CD4-positive, CD25-positive, alpha-beta regulatory T cell (primary cell): ENCODE measurements around the gene KIN. TPM values are rescaled to one million over a fixed set of nuclear protein-coding genes. Genes with fewer than 3 reads are reported as not detected.
"Not testable (repeated sequence)": the region's sequence is repeated elsewhere in the genome, so short reads cannot be mapped to it uniquely, and the experiment has no call there.

Source experiments
- ATAC-seq, 2 donors: fragments of 150-1000 bp; cut with Tn5 transposase; one replicate each; pipeline ENCODE4 v1.10.0; 2021; ENCODE audit warnings: low read depth in 2 of 2, moderate number of reproducible peaks in 2 of 2, moderate library complexity in 1 of 2
- DNase-seq, 3 donors: peaks; one replicate each; pipeline versions ENCODE4 v3.0.0 to v3.0.0-alpha.2; 2012 to 2022; ENCODE audit warnings: mixed read lengths in 1 of 3
- H3K27ac ChIP-seq: one replicate; pipeline ENCODE4 v1.7.0; 2013; ENCODE audit warnings: mild to moderate bottlenecking, low read length; ENCODE audit not compliant: insufficient read depth, poor library complexity, severe bottlenecking
- H3K27me3 ChIP-seq: one replicate; pipeline ENCODE4 v1.7.0; 2013; ENCODE audit warnings: low read length; ENCODE audit not compliant: control insufficient read depth, insufficient read depth
- H3K36me3 ChIP-seq: one replicate; pipeline ENCODE4 v1.7.0; 2013; ENCODE audit warnings: mild to moderate bottlenecking, low read length, moderate library complexity; ENCODE audit not compliant: control insufficient read depth, insufficient read depth
- H3K4me1 ChIP-seq: 2 replicates; pipeline ENCODE4 v1.7.0; 2013; ENCODE audit warnings: mild to moderate bottlenecking, low read length; ENCODE audit not compliant: insufficient read depth, control insufficient read depth, poor library complexity, severe bottlenecking
- H3K4me3 ChIP-seq: one replicate; pipeline ENCODE4 v1.7.0; 2013; ENCODE audit warnings: low read depth, mild to moderate bottlenecking, low read length, moderate library complexity
- H3K9me3 ChIP-seq, 2 experiments: 1 replicate in 1 of 2; 2 replicates in 1 of 2; pipeline ENCODE4 v1.7.0; 2013; ENCODE audit warnings: low read length in 2 of 2, mild to moderate bottlenecking in 1 of 2, moderate library complexity in 1 of 2; ENCODE audit not compliant: control insufficient read depth in 2 of 2
- H3K27ac Mint-ChIP-seq, 3 donors: one replicate each; pipeline ENCODE4 v1.8.0; 2020 to 2022; ENCODE audit warnings: mild to moderate bottlenecking in 3 of 3, mixed read lengths in 3 of 3, moderate library complexity in 2 of 3
- H3K27me3 Mint-ChIP-seq: one replicate; pipeline ENCODE4 v1.8.0; 2022; ENCODE audit warnings: mild to moderate bottlenecking, mixed read lengths
- H3K36me3 Mint-ChIP-seq: one replicate; pipeline ENCODE4 v1.8.0; 2020; ENCODE audit warnings: mixed read lengths
- H3K4me1 Mint-ChIP-seq, 4 donors: one replicate each; pipeline ENCODE4 v1.8.0; 2020 to 2022; ENCODE audit warnings: mixed read lengths in 4 of 4, mild to moderate bottlenecking in 1 of 4
- H3K4me3 Mint-ChIP-seq, 4 donors: one replicate each; pipeline ENCODE4 v1.8.0; 2020 to 2022; ENCODE audit warnings: mild to moderate bottlenecking in 4 of 4, mixed read lengths in 4 of 4, moderate library complexity in 3 of 4
- H3K9me3 Mint-ChIP-seq, 7 donors: one replicate each; pipeline ENCODE4 v1.8.0; 2020 to 2022; ENCODE audit warnings: mixed read lengths in 7 of 7, mild to moderate bottlenecking in 3 of 7, moderate library complexity in 2 of 7
- polyA plus RNA-seq, 4 donors: library from polyadenylated mRNA; unstranded; fragments of 300-500 nt; fragmentation: Illumina TruSeq; gene quantifications; one replicate each; pipeline ENCODE4 v1.2.3, GENCODE V29; 2021
- total RNA-seq: library from RNA; stranded (reverse); gene quantifications from one replicate; pipeline ENCODE4 v1.2.3, GENCODE V29; 2022

The KIN gene
- total and polyA plus RNA-seq, 5 donors from 2014 or later: 2.5 to 9.1 (median 5.5) TPM

DNA sequence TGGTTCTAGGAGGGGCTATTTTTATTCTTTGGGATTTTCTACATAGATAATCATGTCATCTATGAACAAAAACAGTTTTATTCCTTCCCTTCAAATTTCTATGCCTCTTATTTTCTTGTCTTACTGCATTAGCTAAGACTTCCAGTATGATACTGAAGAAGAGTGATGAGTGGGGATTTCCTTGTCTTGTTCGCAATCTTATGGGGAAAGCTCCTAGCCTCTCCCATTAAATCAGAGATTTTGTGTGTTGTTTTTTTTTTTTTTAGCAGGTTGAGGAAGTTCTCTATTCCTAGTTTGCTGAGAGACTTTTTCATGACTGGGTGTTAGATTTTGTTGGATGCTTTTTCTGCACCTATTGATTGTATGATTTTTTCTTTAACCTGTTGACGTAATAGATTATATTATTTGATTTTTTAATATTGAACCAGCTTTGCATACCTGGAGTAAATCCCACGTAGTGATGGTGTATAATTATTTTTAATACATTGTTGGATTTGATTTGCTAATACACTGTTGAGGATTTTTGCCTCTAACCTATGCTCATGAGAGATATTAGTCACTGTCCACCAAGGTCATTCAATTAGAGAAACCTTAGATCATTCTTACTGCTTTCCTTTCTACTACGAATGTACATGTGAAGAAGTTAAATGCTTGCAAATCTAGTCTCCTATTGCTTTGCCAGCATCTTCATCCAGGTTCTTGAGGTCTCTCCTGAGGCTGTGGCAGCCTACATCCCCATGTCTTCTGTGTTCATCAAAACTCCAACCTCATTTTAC lies 6.6 kb upstream of the KIN start:
- H3K27me3 ChIP-seq: no peaks in the 10 kb centered on the region
- H3K36me3 ChIP-seq: peaks cover 38% of the 10 kb centered on the region
- H3K4me3 ChIP-seq: no peak overlapping the region
- ATAC-seq (no peak), DNase-seq (no peak)
- peaks cover 44% of the 10 kb centered on the region for H3K36me3 Mint-ChIP-seq
- H3K9me3 ChIP-seq: no peaks in the 10 kb centered on the region
- peak overlapping the region in 1 of 4 donors; percentile 52 for H3K4me3 Mint-ChIP-seq
- H3K27me3 Mint-ChIP-seq: no peaks in the 10 kb centered on the region
- H3K4me1 ChIP-seq: peaks cover 14% of the 10 kb centered on the region
- no peak overlapping the region for H3K27ac ChIP-seq
- H3K27ac Mint-ChIP-seq: peak overlapping the region in 1 of 3 donors; percentile 58
- H3K4me1 Mint-ChIP-seq: peaks cover 48 to 72% (median 54%) of the 10 kb centered on the region in 4 donors
- no peaks in the 10 kb centered on the region for H3K9me3 Mint-ChIP-seq

DNA sequence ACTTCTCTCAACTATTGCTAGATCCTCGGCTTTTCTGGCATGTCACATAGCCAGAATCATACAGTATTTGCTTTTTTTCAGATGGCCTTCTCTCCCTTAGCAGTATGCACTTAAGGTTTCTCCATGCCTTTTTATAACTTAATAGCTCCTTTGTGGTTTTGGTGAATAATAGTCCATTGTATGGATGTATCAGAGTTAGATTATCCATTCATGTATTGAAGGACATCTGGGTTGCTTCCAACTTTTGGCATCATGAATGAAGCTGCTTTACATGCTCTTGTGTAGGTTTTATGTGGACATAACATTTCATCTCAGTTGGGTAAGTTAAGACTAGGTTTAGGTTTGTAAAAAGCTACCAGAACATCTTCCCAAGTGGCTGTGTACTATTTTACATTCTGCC lies 4.7 kb upstream of the KIN start:
- H3K9me3 ChIP-seq: no peaks in the 10 kb centered on the region
- Mint-ChIP-seq H3K4me1 (peaks cover 48 to 81% (median 56%) of the 10 kb centered on the region in 4 donors), H3K9me3 (no peaks in the 10 kb centered on the region), H3K27ac (peak overlapping the region in 1 of 3 donors; percentile 45), H3K27me3 (no peaks in the 10 kb centered on the region), H3K36me3 (peaks cover 40% of the 10 kb centered on the region), H3K4me3 (peak overlapping the region in 3 of 4 donors; percentile 13 to 62 (median 47))
- H3K36me3 ChIP-seq: peaks cover 21% of the 10 kb centered on the region
- H3K27ac ChIP-seq: no peak overlapping the region
- H3K4me1 ChIP-seq: peaks cover 25% of the 10 kb centered on the region
- ATAC-seq (no peak), DNase-seq (no peak)
- H3K4me3 ChIP-seq: peak overlapping the region; percentile 4
- no peaks in the 10 kb centered on the region for H3K27me3 ChIP-seq

DNA sequence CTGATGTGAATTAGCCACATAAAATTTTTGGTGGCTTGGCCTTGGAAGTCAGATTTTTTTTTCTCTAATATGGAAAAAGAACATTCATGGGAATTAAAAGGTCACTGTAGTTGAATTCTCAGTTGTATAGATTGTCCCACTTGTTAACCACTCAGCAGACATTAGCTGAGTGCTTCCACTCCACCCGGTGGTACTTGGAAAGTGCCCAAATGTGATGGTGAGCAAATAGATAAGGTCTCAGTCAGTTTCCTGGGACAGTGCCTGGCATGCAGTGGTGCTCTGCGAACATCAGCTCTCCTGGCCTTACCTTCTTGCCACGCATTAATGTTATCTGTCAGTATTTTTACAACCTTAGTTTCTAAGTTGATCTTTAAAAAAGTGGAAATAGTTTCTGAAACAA lies 1.6 kb upstream of the KIN start:
- Mint-ChIP-seq H3K36me3 (peaks cover 21% of the 10 kb centered on the region), H3K27ac (peak overlapping the region in 1 of 3 donors; percentile 34), H3K4me3 (no peak overlapping the region), H3K9me3 (no peaks in the 10 kb centered on the region), H3K4me1 (peaks cover 44 to 72% (median 47%) of the 10 kb centered on the region in 4 donors), H3K27me3 (no peaks in the 10 kb centered on the region)
- H3K36me3 ChIP-seq: peaks cover 9% of the 10 kb centered on the region
- H3K27me3 ChIP-seq: no peaks in the 10 kb centered on the region
- H3K27ac ChIP-seq: no peak overlapping the region
- no peak for ATAC-seq
- peak overlapping the region; percentile 93 for H3K4me3 ChIP-seq
- no peaks in the 10 kb centered on the region for H3K9me3 ChIP-seq
- no peak for DNase-seq
- peaks cover 44% of the 10 kb centered on the region for H3K4me1 ChIP-seq

DNA sequence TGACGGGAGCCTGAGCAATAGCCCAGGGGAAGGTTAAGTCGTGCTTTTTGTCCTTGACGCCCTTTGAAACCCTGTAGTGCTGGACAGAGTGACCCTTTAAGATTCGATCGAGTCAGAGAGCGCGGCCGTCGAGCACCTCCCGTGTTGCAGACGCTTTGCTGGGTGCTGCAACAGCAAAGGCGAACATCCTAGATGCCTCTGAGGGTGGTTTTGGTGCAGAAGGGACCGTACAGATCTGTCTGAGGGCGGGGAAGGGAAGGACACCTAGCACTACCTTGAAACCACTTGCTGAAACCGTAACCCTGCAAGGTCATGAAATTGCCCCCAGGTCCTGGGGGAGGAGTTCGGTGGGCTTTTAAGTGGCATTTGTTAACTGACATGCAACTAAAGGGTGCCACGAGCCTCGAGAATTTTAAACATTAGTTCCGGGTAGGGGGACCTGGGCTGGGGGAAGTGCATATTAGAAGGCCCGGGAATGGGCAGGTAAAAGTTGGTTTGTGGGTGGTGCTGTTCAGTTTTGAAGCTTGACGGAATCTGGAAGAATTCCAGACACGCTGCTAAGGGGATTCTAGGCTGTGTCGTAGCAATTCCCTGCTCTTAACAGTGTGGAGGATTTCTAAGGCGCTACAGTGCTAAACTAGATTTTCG lies 970 bp upstream of the KIN start:
- Histone ChIP-seq H3K27ac (peak overlapping the region; percentile 72), H3K4me1 (peaks cover 44% of the 10 kb centered on the region), H3K36me3 (peaks cover 10% of the 10 kb centered on the region), H3K4me3 (peak overlapping the region; percentile 93), H3K9me3 (no peaks in the 10 kb centered on the region), H3K27me3 (no peaks in the 10 kb centered on the region)
- H3K4me1 Mint-ChIP-seq: peaks cover 38 to 70% (median 43%) of the 10 kb centered on the region in 4 donors
- DNase-seq (no peak), ATAC-seq (no peak)
- no peaks in the 10 kb centered on the region for H3K27me3 Mint-ChIP-seq
- H3K36me3 Mint-ChIP-seq: peaks cover 21% of the 10 kb centered on the region
- H3K4me3 Mint-ChIP-seq: no peak overlapping the region
- no peaks in the 10 kb centered on the region for H3K9me3 Mint-ChIP-seq
- H3K27ac Mint-ChIP-seq: peak overlapping the region in 1 of 3 donors; percentile 81

DNA sequence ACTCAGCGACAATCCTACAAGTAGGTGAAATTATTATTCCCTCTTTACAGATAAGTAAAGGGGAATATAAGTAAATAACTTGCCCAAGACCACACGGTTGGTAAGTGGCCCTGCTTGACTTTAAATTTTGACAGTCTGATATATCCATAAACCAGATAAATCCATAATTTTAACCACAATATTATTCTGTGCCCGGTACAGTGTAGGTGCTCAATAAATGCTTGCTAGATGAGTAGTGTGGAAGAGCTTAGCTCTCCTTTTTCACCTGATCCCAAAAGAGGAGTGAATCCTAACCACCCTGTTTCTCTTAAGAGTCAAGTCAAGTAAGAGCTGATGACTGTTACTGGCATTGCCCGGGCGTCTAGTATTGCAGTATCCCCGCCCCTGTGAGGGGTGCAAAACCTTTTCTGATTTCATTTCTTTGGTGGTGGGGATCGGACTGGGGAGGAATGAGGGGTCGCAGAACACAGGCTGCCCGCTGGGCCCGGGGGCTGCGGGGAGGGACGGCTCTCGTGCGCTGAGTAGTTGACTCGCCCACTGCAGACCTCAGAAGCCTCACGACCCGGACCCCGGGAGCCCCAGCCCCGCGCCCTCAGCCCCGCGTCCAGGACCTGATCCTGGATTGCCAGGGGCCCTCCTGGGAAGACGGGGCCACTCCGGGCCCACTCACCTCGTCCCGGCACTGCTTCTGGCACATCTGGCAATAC lies 490 bp downstream of the KIN start:
- Mint-ChIP-seq H3K9me3 (no peaks in the 10 kb centered on the region), H3K27me3 (no peaks in the 10 kb centered on the region), H3K4me1 (peaks cover 35 to 64% (median 39%) of the 10 kb centered on the region in 4 donors), H3K27ac (no peak overlapping the region), H3K36me3 (peaks cover 14% of the 10 kb centered on the region), H3K4me3 (no peak overlapping the region)
- H3K4me1 ChIP-seq: peaks cover 44% of the 10 kb centered on the region
- H3K27me3 ChIP-seq: no peaks in the 10 kb centered on the region
- H3K27ac ChIP-seq: peak overlapping the region; percentile 72
- peaks cover 6% of the 10 kb centered on the region for H3K36me3 ChIP-seq
- H3K4me3 ChIP-seq: peak overlapping the region; percentile 93
- ATAC-seq (no peak), DNase-seq (peak in 2 of 3 donors; percentile 1 to 24)
- H3K9me3 ChIP-seq: no peaks in the 10 kb centered on the region

DNA sequence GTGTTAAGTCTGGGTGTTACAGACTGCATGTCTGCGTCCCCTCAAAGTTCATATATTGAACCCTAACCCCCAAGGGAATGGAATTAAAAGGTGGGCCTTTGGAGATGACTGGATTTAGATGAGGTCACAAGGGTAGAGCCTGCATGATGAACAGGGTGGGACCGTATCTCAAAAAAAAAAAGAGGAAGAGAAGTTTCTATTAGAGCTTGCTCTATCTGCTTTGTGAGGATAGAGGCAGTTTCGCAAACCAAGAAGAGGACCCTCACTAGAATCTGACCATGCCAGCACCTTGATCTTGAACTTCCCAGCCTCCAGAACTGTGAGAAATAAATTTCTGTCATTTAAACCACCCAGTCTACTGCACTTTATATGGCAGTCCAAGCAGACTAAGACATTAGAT lies 1.4 kb downstream of the KIN start:
- Mint-ChIP-seq H3K4me3 (no peak overlapping the region), H3K27me3 (no peaks in the 10 kb centered on the region), H3K36me3 (peaks cover 7% of the 10 kb centered on the region), H3K4me1 (peaks cover 28 to 55% (median 31%) of the 10 kb centered on the region in 4 donors), H3K9me3 (no peaks in the 10 kb centered on the region), H3K27ac (no peak overlapping the region)
- Histone ChIP-seq H3K4me3 (peak overlapping the region; percentile 93), H3K36me3 (peaks cover 2% of the 10 kb centered on the region), H3K27ac (no peak overlapping the region), H3K4me1 (peaks cover 39% of the 10 kb centered on the region), H3K27me3 (no peaks in the 10 kb centered on the region), H3K9me3 (no peaks in the 10 kb centered on the region)
- no peak for DNase-seq
- ATAC-seq: no peak

DNA sequence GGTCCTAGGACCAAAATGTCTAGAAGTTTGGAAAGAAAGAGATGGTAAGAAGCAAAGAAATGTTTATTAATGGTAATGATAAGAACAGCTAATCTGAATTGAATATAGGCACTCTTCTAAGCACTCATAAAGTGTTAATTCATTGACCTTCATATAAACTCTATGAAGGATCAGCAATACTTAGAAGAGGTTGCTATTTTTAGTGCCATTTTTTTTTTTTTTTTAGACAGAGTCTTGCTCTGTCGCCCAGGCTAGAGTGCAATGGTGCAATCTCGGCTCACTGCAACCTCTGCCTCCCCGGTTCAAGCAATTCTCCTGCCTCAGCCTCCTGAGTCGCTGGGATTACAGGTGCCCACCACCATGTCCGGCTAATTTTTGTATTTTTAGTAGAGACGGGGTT lies 5.6 kb downstream of the KIN start:
- not testable (repeated sequence) for H3K27ac ChIP-seq, H3K4me3 ChIP-seq, H3K4me3 Mint-ChIP-seq, H3K9me3 Mint-ChIP-seq, H3K9me3 ChIP-seq, H3K27ac Mint-ChIP-seq, ATAC-seq, DNase-seq, H3K27me3 ChIP-seq, H3K27me3 Mint-ChIP-seq
- peaks cover 25% of the 10 kb centered on the region for H3K36me3 Mint-ChIP-seq
- peaks cover 16% of the 10 kb centered on the region for H3K4me1 ChIP-seq
- peaks cover 41% of the 10 kb centered on the region for H3K36me3 ChIP-seq
- H3K4me1 Mint-ChIP-seq: peaks cover 23 to 31% (median 27%) of the 10 kb centered on the region in 4 donors
